ENCODE data around the gene NFIA. TPM values are rescaled to one million over a fixed set of nuclear protein-coding genes. Genes with fewer than 3 reads are reported as not detected.

The NFIA gene
- total RNA-seq, 1 experiment from 2014 or later = 0.35 TPM

- Histone ChIP-seq H2AFZ (ENCODE audit: low read length) (no peak overlapping the region), H2BK5ac (ENCODE audit: insufficient read length, low read length) (no peak overlapping the region), H3K23me2 (ENCODE audit: insufficient read length, low read depth, low read length, poor library complexity, severe bottlenecking) (no peaks in the 10 kb centered on the region), H3T11ph (ENCODE audit: low read length) (no peak overlapping the region), H3K27me3 (ENCODE audit: insufficient read depth, low read length) (no peaks in the 10 kb centered on the region), H4K20me1 (ENCODE audit: control insufficient read depth, insufficient read depth, insufficient read length) (no peaks in the 10 kb centered on the region), H4K8ac (replicated peaks; ENCODE audit: insufficient read length, low read depth, low read length) (no peak overlapping the region), H2BK12ac (ENCODE audit: insufficient read length, low read depth, low read length) (no peak overlapping the region), H3K56ac (ENCODE audit: insufficient read length, low read depth, low read length) (no peak overlapping the region), H2BK20ac (ENCODE audit: low read depth, low read length, poor library complexity, severe bottlenecking) (no peak overlapping the region), H3K79me2 (ENCODE audit: insufficient read depth, low read length) (no peaks in the 10 kb centered on the region), H3K4ac (ENCODE audit: low read depth, low read length) (no peak overlapping the region), H2BK15ac (ENCODE audit: low read depth, low read length) (no peak overlapping the region), H4K91ac (ENCODE audit: insufficient read length, low read depth, low read length) (no peak overlapping the region), H3K4me2 (ENCODE audit: insufficient read depth, insufficient read length, low read length) (no peak overlapping the region), H3K4me1 (ENCODE audit: insufficient read depth, low read length) (no peaks in the 10 kb centered on the region), H3K14ac (ENCODE audit: insufficient read depth, low read length) (no peak overlapping the region), H2BK120ac (ENCODE audit: low read depth, low read length, poor library complexity, severe bottlenecking) (no peak overlapping the region), H3K27ac (ENCODE audit: insufficient read length, low read depth, low read length) (no peak overlapping the region), H2AK5ac (ENCODE audit: insufficient read length, low read length) (no peak overlapping the region), H3K23ac (ENCODE audit: insufficient read length, low read depth, low read length) (no peak overlapping the region), H3K18ac (ENCODE audit: insufficient read length, low read depth, low read length) (no peak overlapping the region), H3K9ac (ENCODE audit: extremely low read depth, insufficient read length, low read length) (no peak overlapping the region), H4K5ac (ENCODE audit: insufficient read length, low read depth, low read length) (no peak overlapping the region), H3K9me3 (ENCODE audit: control insufficient read depth, low read depth, low read length) (no peaks in the 10 kb centered on the region), H3K79me1 (ENCODE audit: insufficient read depth, low read depth, low read length, poor library complexity, severe bottlenecking) (no peaks in the 10 kb centered on the region)
- Mint-ChIP-seq H3K4me1 (no peaks in the 10 kb centered on the region), H3K36me3 (ENCODE audit: insufficient read depth in 1 of 3, low read depth in 3 of 3) (no peaks in the 10 kb centered on the region), H3K27me3 (ENCODE audit: low read depth) (peaks cover 1% of the 10 kb centered on the region; the same call in 1 of the 2 replicates), H3K9me3 (no peaks in the 10 kb centered on the region), H3K4me3 (no peak overlapping the region), H3K27ac (no peak overlapping the region)
- no peak for TF ChIP-seq CTCF (conservative IDR thresholded peaks at IDR 0.05)
- WGBS (ENCODE audit: extremely low coverage, insufficient read length, low lambda C conversion rate) = no CpG with 5 or more reads among the region's 1 CpG
- no peak for DNase-seq
Observed at GRCh38 chr1:61374156-61374555, 291.8 kb downstream of the NFIA start.

All from H9 (cell line).